PFSK-1 (cell line): ENCODE data around the gene UQCR11.

Source experiments
- FOXP2 ChIP-seq: optimal IDR thresholded peaks from 2 replicates; pipeline ENCODE3; 2011; ENCODE audit warnings: borderline replicate concordance, control low read depth, inconsistent platforms; ENCODE audit not compliant: insufficient read depth; ENCODE audit errors: extremely low read length, extremely low read depth
- POLR2AphosphoS5 ChIP-seq: IDR thresholded peaks from 2 replicates; pipeline ENCODE4 v1.6.1; 2012; ENCODE audit warnings: low read depth, mild to moderate bottlenecking, control low read depth, low read length, moderate library complexity
- SIN3A ChIP-seq: IDR thresholded peaks from 2 replicates; pipeline ENCODE4 v1.6.1; 2012; ENCODE audit warnings: mild to moderate bottlenecking, low read length, moderate library complexity, borderline replicate concordance; ENCODE audit not compliant: insufficient read depth
- TAF1 ChIP-seq: IDR thresholded peaks from 2 replicates; pipeline ENCODE4 v1.6.1; 2012; ENCODE audit warnings: low read length, control low read depth, borderline replicate concordance; ENCODE audit not compliant: insufficient read depth

DNA sequence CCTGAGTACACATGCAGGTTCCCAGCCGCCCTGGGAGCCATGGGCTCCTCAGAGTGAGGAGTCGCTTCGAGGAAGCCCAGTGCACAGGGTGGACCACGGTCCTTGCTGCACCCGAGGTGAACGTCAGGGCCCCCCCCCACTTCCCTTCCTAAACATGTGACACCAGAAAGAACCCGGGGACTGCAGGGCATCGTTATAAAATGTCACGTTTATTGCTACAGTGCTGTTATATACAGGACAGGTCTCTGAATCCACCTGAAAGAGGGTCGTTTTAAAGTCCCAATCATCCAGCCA, 3.8 kb upstream of the UQCR11 start:
- TF ChIP-seq POLR2AphosphoS5 (no peak; the same call in 1 of the 2 replicates), SIN3A (no peak), TAF1 (no peak), FOXP2 (no peak)
